ENCODE data around the gene ZNF521.

The ZNF521 gene

GRCh38 chr18:25093141-25093540, 258.8 kb downstream of the ZNF521 start:
- DNase-seq (ENCODE audit: low read depth), result no peak
- no peak overlapping the region for H3K4me3 ChIP-seq (ENCODE audit: control insufficient read depth, low read depth, low read length)
- TF ChIP-seq, protein P1, sequence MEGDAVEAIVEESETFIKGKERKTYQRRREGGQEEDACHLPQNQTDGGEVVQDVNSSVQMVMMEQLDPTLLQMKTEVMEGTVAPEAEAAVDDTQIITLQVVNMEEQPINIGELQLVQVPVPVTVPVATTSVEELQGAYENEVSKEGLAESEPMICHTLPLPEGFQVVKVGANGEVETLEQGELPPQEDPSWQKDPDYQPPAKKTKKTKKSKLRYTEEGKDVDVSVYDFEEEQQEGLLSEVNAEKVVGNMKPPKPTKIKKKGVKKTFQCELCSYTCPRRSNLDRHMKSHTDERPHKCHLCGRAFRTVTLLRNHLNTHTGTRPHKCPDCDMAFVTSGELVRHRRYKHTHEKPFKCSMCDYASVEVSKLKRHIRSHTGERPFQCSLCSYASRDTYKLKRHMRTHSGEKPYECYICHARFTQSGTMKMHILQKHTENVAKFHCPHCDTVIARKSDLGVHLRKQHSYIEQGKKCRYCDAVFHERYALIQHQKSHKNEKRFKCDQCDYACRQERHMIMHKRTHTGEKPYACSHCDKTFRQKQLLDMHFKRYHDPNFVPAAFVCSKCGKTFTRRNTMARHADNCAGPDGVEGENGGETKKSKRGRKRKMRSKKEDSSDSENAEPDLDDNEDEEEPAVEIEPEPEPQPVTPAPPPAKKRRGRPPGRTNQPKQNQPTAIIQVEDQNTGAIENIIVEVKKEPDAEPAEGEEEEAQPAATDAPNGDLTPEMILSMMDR (conservative IDR thresholded peaks at IDR 0.05; ENCODE audit: control insufficient read depth, insufficient read depth, low read depth, low read length), result no peak

- TF ChIP-seq, protein P1 (conservative IDR thresholded peaks at IDR 0.05; ENCODE audit: control insufficient read depth, insufficient read depth, low read depth, low read length), result no peak
- DNase-seq (ENCODE audit: low read depth), result no peak
- H3K4me3 ChIP-seq (ENCODE audit: control insufficient read depth, low read depth, low read length), result no peak overlapping the region
Measured at GRCh38 chr18:25089470-25089869, 262.5 kb downstream of the ZNF521 start.

DNA sequence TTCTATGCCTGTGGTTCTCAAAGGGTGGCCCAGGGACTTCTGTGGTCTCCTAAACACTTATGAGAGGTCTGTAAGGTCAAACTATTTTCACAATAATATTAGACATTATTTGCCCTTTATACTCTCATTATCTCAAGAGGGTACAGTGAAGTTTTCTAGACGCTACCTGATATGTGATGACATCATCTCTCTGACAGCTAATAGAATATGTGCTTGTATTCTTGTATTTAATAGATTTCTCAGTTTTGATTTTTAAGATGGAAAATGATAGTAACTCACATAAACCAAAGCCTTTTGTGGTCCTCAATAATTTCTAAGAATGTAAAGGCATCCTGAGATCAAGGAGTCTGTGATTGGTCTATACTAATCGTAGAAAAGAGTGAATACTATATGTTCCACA, 265.1 kb downstream of the ZNF521 start:
- no peak overlapping the region for H3K4me3 ChIP-seq (ENCODE audit: control insufficient read depth, low read depth, low read length)
- TF ChIP-seq, protein P1 (conservative IDR thresholded peaks at IDR 0.05; ENCODE audit: control insufficient read depth, insufficient read depth, low read depth, low read length), result no peak
- no peak for DNase-seq (ENCODE audit: low read depth)

GRCh38 chr18:25081001-25081400, 271.0 kb downstream of the ZNF521 start:
- DNase-seq (ENCODE audit: low read depth), result no peak
- TF ChIP-seq, protein P1 (conservative IDR thresholded peaks at IDR 0.05; ENCODE audit: control insufficient read depth, insufficient read depth, low read depth, low read length), result no peak
- H3K4me3 ChIP-seq (ENCODE audit: control insufficient read depth, low read depth, low read length), result no peak overlapping the region

- no peak for DNase-seq (ENCODE audit: low read depth)
- no peak overlapping the region for H3K4me3 ChIP-seq (ENCODE audit: control insufficient read depth, low read depth, low read length)
- TF ChIP-seq, protein P1 (conservative IDR thresholded peaks at IDR 0.05; ENCODE audit: control insufficient read depth, insufficient read depth, low read depth, low read length), result no peak
Measured at GRCh38 chr18:25080211-25080610, 271.8 kb downstream of the ZNF521 start.

DNA sequence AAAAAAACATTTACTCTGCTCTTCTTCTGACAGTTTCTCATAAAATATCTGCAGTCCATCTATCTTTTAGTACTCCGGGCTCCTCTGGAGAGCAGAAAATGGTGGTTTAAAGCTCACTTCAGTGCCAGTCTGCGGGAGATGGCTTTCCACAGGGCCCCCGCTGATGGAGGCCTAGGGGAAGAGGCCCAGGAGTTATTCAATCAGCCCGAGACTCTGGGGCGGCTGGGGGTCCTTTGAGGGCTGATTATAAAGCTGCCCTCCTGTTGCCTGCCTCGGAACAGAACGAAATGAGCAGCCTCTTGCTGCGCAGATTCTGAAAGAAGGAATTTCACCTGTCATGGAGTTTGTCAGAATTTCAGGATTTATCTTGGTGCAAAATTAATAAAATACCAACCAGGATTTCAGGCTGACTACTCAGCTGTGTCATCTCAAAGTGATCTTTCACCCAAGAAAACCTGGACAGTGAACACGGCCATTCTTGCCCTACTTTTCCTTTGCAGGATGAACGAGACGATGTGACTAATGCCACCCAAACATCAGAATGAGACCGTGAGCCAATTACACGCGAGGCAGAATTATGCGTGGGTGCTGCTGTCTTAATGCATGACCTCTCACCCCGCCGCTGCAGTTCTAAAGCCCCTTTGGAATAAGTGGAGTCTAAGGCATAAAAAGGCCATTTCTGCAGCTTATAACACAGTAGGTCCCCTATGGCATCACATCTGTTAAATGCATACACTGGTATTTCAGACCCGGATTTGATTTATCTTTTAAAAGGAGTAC, 273.8 kb downstream of the ZNF521 start:
- TF ChIP-seq, protein P1 (conservative IDR thresholded peaks at IDR 0.05; ENCODE audit: control insufficient read depth, insufficient read depth, low read depth, low read length), result no peak
- no peak for DNase-seq (ENCODE audit: low read depth)
- H3K4me3 ChIP-seq (ENCODE audit: control insufficient read depth, low read depth, low read length), result no peak overlapping the region

All from fibroblast of mammary gland (primary cell).